H1 (cell line): ENCODE data around the gene LSM14B.

Experiments
- EZH2 ChIP-seq: fragments of 200-600 bp; sonication (generic); IDR thresholded peaks from 2 replicates; pipeline ENCODE4 v1.7.1; 2012; ENCODE audit warnings: low read depth, mild to moderate bottlenecking, moderate library complexity, low read length, inconsistent platforms; ENCODE audit not compliant: severe bottlenecking
- GTF2F1 ChIP-seq: IDR thresholded peaks from 2 replicates; pipeline ENCODE4 v1.6.1; 2012; ENCODE audit warnings: low read depth, low read length, improper control_type of control experiment, borderline replicate concordance
- JUN ChIP-seq: IDR thresholded peaks from 2 replicates; pipeline ENCODE4 v1.6.1; 2011; ENCODE audit warnings: low read depth, mild to moderate bottlenecking, improper control_type of control experiment, low read length
- PHF8 ChIP-seq: fragments of 200-600 bp; sonication (generic); conservative IDR thresholded peaks from 2 replicates; pipeline ENCODE4 v1.7.1; 2012; ENCODE audit warnings: low read depth, mild to moderate bottlenecking, inconsistent platforms, low read length, moderate library complexity
- POLR2A ChIP-seq, 2 experiments: IDR thresholded peaks; 1 replicate in 1 of 2; 2 replicates in 1 of 2; pipeline ENCODE4 v1.6.1; 2011; ENCODE audit warnings: low read depth in 2 of 2, low read length in 2 of 2, mild to moderate bottlenecking in 2 of 2; ENCODE audit errors: control extremely low read depth in 1 of 2
- POLR2AphosphoS5 ChIP-seq: IDR thresholded peaks from 2 replicates; pipeline ENCODE4 v1.6.1; 2011; ENCODE audit warnings: low read depth, low read length
- RAD21 ChIP-seq, 2 experiments: IDR thresholded peaks in 1 of 2; conservative IDR thresholded peaks in 1 of 2; 2 replicates each; pipeline ENCODE4 v1.6.1; 2011; ENCODE audit warnings: low read depth in 2 of 2, low read length in 2 of 2, improper control_type of control experiment in 1 of 2, inconsistent platforms in 1 of 2, mild to moderate bottlenecking in 1 of 2, moderate library complexity in 1 of 2
- SIN3A ChIP-seq, 2 experiments: IDR thresholded peaks in 1 of 2; conservative IDR thresholded peaks in 1 of 2; 2 replicates each; pipeline ENCODE4 v1.6.1; 2011 to 2012; ENCODE audit warnings: low read length in 2 of 2, improper control_type of control experiment in 1 of 2, low read depth in 1 of 2, mild to moderate bottlenecking in 1 of 2
- SP1 ChIP-seq: IDR thresholded peaks from 2 replicates; pipeline ENCODE4 v1.6.1; 2011; ENCODE audit warnings: low read depth, low read length
- SP4 ChIP-seq: IDR thresholded peaks from 2 replicates; pipeline ENCODE4 v1.6.1; 2012; ENCODE audit warnings: low read length, inconsistent platforms
- TEAD4 ChIP-seq: IDR thresholded peaks from 2 replicates; pipeline ENCODE4 v1.6.1; 2012; ENCODE audit warnings: low read depth, low read length, inconsistent platforms, mixed read lengths
- ZNF274 ChIP-seq: IDR thresholded peaks from 2 replicates; pipeline ENCODE4 v1.7.0; 2012; ENCODE audit warnings: low read length, borderline replicate concordance; ENCODE audit errors: extremely low read depth
- TF ChIP-seq, protein P1 (sequence below), 3 experiments: IDR thresholded peaks; 1 replicate in 2 of 3; 2 replicates in 1 of 3; pipeline versions ENCODE4 v1.5.1 to v1.6.1; 2011; ENCODE audit warnings: low read length in 3 of 3, mild to moderate bottlenecking in 3 of 3, inconsistent platforms in 2 of 3, low read depth in 1 of 3, moderate library complexity in 1 of 3; ENCODE audit not compliant: insufficient read depth in 1 of 3; ENCODE audit errors: control extremely low read depth in 1 of 3
- TF ChIP-seq, protein P2 (sequence below): IDR thresholded peaks from 2 replicates; pipeline ENCODE4 v1.6.1; 2012; ENCODE audit warnings: inconsistent platforms

DNA sequence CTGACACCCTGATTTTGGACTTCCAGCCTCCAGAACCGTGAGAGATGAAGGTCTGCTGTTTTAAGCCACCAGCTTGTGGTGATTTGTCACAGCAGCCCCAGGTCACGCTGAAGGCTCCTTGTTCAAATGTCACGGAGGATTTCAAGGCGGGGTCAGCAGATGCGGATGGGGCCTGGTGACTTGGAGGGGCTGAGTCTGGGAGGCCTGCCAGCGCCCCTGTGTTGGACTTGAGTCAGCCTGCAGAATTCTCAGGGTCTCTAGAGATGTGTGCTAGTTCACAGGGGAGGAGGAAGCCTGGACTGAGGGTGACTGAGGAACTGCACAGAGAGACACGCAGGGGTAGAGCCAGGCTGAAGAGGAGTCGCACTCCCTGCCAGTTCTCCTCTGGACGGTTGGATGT, 37.1 kb upstream of the LSM14B start:
- TF ChIP-seq, protein P1, sequence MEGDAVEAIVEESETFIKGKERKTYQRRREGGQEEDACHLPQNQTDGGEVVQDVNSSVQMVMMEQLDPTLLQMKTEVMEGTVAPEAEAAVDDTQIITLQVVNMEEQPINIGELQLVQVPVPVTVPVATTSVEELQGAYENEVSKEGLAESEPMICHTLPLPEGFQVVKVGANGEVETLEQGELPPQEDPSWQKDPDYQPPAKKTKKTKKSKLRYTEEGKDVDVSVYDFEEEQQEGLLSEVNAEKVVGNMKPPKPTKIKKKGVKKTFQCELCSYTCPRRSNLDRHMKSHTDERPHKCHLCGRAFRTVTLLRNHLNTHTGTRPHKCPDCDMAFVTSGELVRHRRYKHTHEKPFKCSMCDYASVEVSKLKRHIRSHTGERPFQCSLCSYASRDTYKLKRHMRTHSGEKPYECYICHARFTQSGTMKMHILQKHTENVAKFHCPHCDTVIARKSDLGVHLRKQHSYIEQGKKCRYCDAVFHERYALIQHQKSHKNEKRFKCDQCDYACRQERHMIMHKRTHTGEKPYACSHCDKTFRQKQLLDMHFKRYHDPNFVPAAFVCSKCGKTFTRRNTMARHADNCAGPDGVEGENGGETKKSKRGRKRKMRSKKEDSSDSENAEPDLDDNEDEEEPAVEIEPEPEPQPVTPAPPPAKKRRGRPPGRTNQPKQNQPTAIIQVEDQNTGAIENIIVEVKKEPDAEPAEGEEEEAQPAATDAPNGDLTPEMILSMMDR (IDR thresholded peaks at IDR 0.05; ENCODE audit: control extremely low read depth in 1 of 3, insufficient read depth in 1 of 3, low read depth in 1 of 3, low read length in 3 of 3): no peak
- TF ChIP-seq POLR2AphosphoS5: no peak
- no peak for TF ChIP-seq SP1
- no peak for TF ChIP-seq TEAD4
- no peak for TF ChIP-seq RAD21 (IDR thresholded peaks at IDR 0.05 in 1 of 2, conservative IDR thresholded peaks at IDR 0.05 in 1 of 2; ENCODE audit: low read depth in 2 of 2, low read length in 2 of 2)
- TF ChIP-seq, protein P2, sequence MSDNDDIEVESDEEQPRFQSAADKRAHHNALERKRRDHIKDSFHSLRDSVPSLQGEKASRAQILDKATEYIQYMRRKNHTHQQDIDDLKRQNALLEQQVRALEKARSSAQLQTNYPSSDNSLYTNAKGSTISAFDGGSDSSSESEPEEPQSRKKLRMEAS: no peak
- no peak for TF ChIP-seq GTF2F1
- no peak for TF ChIP-seq POLR2A (IDR thresholded peaks at IDR 0.05; ENCODE audit: control extremely low read depth in 1 of 2, low read depth in 2 of 2, low read length in 2 of 2)
- TF ChIP-seq SIN3A (conservative IDR thresholded peaks at IDR 0.05 in 1 of 2, IDR thresholded peaks at IDR 0.05 in 1 of 2; ENCODE audit: low read depth in 1 of 2, low read length in 2 of 2): no peak
- TF ChIP-seq EZH2: no peak
- TF ChIP-seq SP4: no peak
- TF ChIP-seq JUN: no peak
- no peak for TF ChIP-seq PHF8
- no peak for TF ChIP-seq ZNF274
